Endometrium (tissue), 2 donors: ENCODE results near the gene ELK4.
"Not testable (repeated sequence)": the region's sequence is repeated elsewhere in the genome, so short reads cannot be mapped to it uniquely, and the experiment has no call there.

Source experiments
- FAIRE-seq: peaks from 2 replicates; lab custom pipeline; 2012; peaks lifted over from hg19 to GRCh38; lab: Jason Lieb, UNC
- donor health status: control.
- donor health status: control.

Gene ELK4

GRCh38 chr1:205664399-205665017, 32.7 kb upstream of the ELK4 start:
- FAIRE-seq: no peak

- FAIRE-seq: no peak
Measured at GRCh38 chr1:205663286-205663936, 31.6 kb upstream of the ELK4 start.

GRCh38 chr1:205662791-205663190, 31.0 kb upstream of the ELK4 start:
- no peak for FAIRE-seq

DNA sequence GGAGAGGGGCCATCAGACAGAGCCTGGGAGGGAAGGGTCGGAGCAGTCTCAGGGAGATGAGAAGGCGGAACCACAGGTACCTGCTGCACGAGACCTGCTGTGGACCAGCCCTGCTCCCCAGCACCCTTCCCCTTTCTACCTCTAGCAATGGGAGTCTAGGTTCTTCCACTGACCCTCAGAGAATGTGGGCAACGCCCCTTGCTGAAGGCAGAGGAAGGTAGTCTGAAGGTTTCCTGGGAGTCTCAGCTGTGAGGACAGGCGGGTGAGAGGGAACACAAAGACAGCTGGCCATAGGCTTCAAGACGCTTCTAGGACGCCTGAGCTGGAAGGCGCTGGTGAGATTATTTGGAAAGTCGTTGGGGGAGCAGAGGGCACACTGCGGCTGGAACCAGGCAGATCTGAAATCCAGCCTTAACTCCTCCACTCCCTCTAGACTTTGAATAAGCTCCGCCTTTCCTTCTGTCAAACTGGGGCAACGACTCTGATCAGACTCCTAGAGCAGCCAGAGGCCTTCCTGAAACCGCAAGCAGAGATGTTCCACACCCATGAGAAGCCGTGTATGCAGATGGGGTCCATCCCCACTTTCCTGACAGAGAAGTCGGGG, 30.4 kb upstream of the ELK4 start:
- no peak for FAIRE-seq

DNA sequence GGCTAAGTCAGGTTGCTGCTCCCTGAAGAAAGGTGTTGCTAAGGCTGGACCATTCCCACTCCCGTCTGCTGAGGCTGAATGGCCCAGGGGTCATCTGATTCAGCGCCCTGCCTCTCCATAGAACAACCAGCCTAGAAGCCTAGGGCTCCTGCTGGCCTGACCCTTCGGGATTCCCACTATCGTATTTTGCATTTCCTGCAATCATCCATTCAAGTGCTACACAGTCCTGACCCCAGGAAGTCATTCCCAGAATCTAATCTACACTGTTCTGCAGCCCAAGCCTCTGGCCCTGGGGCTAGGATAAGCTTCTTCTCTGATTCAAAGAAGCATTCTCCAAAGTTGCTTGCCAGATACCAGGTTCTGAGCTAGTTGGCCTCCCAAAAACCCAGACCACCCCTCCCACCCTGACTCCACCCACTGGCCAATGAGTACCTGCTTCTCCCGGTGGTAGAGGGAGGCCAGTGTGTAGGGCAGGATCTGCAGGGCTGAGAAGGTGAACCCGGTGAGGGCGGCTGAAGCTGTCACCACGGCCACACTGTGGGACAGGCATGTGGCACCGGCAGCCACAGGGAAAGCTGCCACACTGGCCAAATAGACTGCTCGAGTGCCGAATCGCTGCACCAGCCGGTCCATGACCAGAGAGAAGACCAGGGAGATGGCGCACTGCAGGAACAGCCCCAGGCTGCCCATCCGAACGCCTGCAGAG, 29.8 kb upstream of the ELK4 start:
- FAIRE-seq: no peak

DNA sequence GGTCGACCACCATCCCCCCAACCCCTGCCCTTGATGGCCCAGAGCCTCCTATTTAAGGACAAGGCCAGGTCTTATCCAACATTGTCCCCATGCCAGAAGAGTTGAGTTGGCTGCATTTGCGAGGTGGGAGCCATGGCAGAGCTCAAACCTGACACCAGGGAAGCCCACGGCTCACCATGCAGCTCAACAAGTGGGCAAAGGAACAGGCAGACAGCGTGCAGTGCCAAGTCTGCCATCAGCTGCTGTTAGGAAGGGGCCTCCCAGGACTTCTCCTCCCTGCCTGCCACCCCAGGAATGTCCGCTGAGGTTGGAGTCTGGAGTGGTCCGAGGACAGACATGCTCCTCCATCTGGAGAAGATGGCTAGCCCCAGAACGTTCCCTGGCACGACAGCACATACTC, 28.6 kb upstream of the ELK4 start:
- FAIRE-seq: no peak

- FAIRE-seq: no peak
Measured at GRCh38 chr1:205658943-205659581, 27.3 kb upstream of the ELK4 start.

DNA sequence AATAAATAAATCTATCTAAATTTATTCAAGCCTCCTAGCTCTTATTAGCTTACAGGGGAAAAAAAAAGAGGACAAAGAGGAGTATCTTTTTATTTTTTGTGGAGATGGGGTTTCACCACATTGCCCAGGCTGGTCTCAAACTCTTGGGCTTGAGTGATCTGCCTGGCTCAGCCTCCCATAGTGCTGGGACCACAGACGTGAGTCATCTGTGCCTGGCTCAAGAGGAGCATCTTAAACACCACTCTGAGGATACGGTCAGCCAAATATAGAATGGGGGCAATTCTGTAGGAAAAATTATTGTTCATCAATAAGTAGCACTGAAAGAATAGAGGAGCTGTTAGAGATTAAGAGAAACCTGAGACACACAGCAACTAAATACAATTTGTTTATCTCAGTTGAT, 24.4 kb upstream of the ELK4 start:
- no peak for FAIRE-seq

DNA sequence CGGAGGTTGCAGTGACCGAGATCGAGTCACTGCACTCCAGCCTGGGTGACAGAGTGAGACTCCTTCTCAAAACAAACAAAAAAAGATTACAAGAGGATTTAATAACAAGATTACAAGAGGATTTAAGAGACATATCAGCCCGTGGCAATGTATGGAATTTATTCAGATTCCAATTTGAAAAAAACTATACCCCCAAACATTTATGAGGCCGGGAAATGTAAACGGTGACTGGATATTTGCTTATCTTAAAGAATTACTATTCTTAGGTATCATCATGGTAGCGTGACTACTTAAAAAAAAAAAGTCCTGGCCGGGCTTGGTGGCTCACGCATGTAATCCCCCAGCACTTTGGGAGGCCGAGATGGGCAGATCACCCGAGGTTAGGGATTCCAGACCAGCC, 21.2 kb upstream of the ELK4 start:
- no peak for FAIRE-seq

- no peak for FAIRE-seq
Measured at GRCh38 chr1:205650241-205650640, 18.4 kb upstream of the ELK4 start.

DNA sequence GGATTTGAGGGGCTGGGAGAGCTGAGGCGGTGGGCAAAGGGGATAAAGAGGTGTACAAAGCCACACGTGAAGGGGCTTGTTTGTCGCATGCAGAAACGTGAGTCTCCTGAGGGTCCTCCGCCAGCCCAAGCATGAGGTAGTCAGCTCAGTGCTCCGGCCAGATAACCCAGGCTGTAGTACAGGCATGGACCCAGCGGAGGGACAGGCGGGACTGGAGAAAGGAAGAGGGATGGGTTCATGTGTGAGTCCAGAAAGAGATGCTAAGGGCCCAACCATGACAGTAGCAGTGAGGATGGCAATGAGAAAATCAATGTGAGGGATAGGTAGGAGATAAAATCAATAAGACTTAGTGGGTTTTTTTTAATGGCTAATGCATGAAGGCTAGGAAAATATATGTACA, 13.7 kb upstream of the ELK4 start:
- no peak for FAIRE-seq

GRCh38 chr1:205642679-205643307, 11.0 kb upstream of the ELK4 start:
- no peak for FAIRE-seq

DNA sequence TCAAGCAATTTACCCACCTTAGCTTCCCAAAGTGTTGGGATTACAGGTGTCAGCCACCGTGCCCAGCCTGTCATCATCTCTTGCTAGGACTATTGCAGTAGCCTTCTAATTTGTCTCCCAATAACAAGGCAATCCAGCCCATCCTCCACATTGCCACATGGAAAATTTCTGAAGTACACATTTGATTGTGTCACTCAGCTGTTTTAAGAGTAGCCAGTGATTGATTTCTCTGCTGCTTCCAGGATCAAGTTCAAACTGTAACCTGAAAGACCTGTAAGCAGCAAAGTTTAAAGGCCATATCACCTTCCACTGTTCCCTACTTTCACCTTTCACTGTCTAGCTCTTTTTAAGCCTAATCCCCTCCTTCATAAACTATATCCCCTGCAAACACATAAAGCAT, 7.8 kb upstream of the ELK4 start:
- no peak for FAIRE-seq

DNA sequence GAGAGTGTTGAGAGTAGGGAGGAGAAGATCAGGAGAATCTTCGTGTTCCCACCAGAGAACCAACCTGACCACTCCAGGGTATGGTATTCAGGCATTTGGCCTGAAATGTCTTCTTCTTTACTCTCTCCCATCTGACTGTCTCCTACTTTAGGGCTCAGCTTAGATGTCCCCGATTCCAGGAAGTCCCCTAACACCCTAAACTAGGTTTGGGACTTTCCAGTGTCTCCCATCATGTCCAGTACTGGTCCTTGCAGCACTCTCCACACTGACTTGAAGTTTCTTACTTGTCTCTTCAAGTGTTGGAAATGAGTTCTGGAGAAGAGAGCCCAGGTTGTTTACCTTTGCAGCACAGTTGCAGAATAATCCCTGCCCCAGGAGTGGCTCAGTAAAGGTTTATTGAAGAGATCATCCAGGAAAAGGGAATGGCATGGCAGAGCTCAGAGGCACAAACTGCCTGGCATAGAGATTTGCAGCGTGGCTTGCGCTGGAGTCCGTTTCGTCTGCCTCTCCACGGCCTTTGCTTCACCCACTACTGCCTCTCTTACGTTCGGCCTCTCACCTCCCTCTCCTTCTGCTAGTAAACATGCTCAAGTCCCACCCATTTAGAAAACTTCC, 6.2 kb upstream of the ELK4 start:
- no peak for FAIRE-seq

DNA sequence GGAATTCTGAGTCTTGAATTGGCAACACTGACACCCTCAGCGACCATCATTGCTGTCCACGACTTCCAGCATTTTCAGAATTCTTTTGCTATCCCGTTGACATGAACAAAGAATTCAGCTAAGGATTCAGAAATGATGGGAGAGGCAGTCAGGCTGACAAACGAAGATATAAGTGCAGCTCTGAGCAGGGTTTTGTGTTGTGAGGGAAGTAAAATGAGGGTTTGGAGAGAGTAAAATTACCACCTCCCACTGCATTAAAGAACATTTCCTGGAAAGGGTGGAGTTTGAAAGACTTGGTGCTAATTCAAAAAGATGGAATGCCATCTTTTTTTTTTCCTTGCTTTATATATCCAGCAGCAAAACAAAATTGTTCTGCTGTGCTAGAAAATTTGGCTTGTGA, 4.9 kb upstream of the ELK4 start:
- FAIRE-seq: no peak

- not testable (repeated sequence) for FAIRE-seq
Measured at GRCh38 chr1:205636138-205636530, 4.3 kb upstream of the ELK4 start.

DNA sequence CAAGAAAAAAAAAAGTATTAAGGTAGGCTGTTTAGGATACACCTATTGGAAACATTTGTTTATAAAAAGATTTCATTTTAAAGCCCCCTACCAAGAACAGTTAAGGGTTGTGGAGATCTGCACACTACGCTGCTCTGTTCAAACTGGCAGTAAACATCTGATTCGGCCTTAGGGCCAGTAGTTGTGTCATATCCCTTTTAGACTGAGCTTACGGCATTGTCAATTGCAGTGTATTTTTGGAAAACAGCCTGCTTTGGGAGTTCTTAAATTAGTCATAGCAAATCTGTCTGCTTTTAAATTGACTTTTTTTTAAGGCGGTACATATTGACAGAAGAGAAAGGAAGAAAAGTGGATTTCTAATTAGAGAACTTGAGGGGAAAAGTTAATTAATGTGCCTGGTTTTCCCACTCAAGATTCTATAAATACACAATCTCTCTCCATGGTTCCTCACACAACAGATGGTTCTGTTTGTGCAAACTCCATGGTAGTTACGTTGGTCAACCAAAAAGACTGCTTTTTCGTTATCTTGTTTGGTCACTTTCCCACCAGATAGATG, 1.7 kb upstream of the ELK4 start:
- no peak for FAIRE-seq

- no peak for FAIRE-seq
Measured at GRCh38 chr1:205632669-205633169, 908 bp upstream of the ELK4 start.

DNA sequence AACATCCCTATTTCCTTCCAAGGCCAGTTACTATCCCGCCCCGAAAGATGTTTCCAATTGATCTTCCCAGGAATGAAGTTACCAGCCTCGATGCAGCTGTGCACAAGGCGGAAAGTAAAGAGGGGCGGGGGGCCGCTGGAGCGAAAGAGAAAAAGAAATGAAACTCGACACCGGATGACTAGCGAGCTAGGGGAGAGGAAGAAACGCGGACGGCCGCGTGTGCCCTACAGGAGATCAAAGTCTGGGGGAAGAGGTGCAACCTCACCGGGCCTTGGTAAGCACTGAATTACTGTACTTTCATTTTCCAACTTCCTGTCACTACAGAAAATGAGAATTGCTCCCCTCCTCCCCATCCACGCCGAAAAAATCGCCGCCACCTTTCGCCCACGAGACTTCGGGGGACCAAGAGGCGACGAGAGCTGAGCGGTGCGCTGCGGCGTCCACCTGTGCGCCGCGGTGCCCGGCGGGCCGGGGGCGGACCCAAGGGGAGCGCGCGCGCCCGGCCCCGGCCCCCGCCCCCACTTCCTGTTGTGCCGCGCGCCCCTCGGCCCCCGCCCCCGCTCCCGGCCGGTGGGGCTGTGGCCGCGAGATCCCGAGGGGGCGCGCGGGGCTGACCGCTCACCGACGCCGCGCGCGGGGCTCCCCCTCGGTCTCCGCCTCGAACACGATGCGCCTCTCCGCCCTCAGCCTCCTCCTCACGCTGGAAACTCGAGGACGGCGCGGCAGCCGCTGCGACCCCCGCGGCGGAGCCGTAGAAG, 622 bp downstream of the ELK4 start:
- FAIRE-seq: no peak

DNA sequence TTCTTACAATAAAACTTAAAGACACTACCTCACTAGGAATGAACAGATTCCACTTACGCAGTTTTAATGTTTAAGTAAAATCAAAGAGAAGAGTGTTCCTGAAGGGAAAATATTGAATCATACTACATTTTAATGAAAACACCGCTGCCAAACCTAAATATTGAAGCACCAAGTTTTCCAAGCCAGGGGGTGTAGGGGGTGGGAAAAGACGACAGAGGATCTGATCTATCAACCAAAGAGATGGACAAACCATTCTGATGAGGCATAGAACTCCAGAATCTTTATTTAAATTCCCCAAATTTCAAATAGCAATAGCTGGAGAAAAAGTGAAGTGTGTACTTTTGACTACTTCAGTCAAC, 1.2 kb downstream of the ELK4 start:
- no peak for FAIRE-seq

DNA sequence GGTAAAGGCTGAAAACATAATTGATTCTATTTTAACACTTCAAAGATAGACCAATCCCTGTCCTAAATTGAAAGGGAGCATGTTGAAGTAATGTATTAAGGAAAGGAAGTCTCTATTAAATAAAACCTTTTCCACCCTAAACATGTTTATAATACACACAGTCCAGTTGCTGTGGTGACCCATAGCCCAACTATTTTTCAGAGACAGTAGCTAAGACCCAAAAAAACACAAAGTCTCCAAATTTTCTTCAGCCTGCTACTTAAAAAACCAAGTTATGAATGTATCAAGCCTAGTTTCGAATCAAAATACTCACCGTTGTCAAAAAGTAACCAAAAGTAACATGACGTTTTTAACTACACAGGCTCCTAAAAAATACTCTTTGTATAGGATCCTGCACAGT, 1.6 kb downstream of the ELK4 start:
- no peak for FAIRE-seq
